K562 (cell line): ENCODE results near the gene CD70. TPM values are rescaled to one million over a fixed set of nuclear protein-coding genes. Genes with fewer than 3 reads are reported as not detected.
"Not testable (repeated sequence)": the region's sequence is repeated elsewhere in the genome, so short reads cannot be mapped to it uniquely, and the experiment has no call there.

ENCODE experiments used
- ATAC-seq: fragments of 200-7000 bp; cut with Tn5 transposase; 3 replicates; pipeline ENCODE4 v1.9.1; 2020; ENCODE audit warnings: moderate library complexity
- BruUV-seq: library from RNA; stranded (reverse); fragments of 400-500 nt; replicated peaks from 2 replicates; lab custom pipeline; 2021; lab: Mats Ljungman, UMichigan
- CTCF ChIA-PET: fragments of 300-600 bp; formaldehyde crosslinking; extraction: SDS; loops from one replicate; lab custom pipeline; 2021; ENCODE audit warnings: low intra/inter-chr PET ratio; lab: Yijun Ruan, JAX
- POLR2A ChIA-PET: fragments of 300-600, 350-650 bp; sonication (Branson Sonifier 250); formaldehyde crosslinking; extraction: SDS; loops from one replicate; lab custom pipeline; 2021; ENCODE audit warnings: antibody characterized with exemption, inconsistent platforms; lab: Yijun Ruan, JAX
- DNase-seq, 4 experiments: peaks; one replicate each; pipeline versions ENCODE4 v3.0.0 to v3.0.0-alpha.2; 2011 to 2018; ENCODE audit warnings: low spot score in 3 of 4, mixed read lengths in 3 of 4; ENCODE audit errors: extremely low read depth in 1 of 4
- FAIRE-seq: peaks from 2 replicates; lab custom pipeline; 2011; peaks lifted over from hg19 to GRCh38; lab: Jason Lieb, UNC
- H2AFZ ChIP-seq: 2 replicates; pipeline ENCODE4 v1.6.0; 2011; ENCODE audit warnings: low read depth, low read length, control low read depth, inconsistent platforms
- H3K27ac ChIP-seq: fragments of 200-600 bp; 3 replicates; pipeline ENCODE4 v1.8.0; 2011; ENCODE audit warnings: low read depth, mild to moderate bottlenecking, control low read depth, inconsistent platforms, low read length, moderate library complexity, mixed read lengths; ENCODE audit errors: extremely low read depth
- H3K27me3 ChIP-seq, 2 experiments: fragments of 300-600 bp in 1 of 2; 2 replicates in 1 of 2; 3 replicates in 1 of 2; pipeline versions ENCODE4 v1.6.0 to v1.8.0; 2011; ENCODE audit warnings: inconsistent platforms in 2 of 2, low read length in 2 of 2, mild to moderate bottlenecking in 1 of 2, mixed read lengths in 1 of 2, moderate library complexity in 1 of 2; ENCODE audit not compliant: control insufficient read depth in 2 of 2, insufficient read depth in 2 of 2
- H3K36me3 ChIP-seq: fragments of 300-600 bp; 3 replicates; pipeline ENCODE4 v1.8.0; 2011; ENCODE audit warnings: mild to moderate bottlenecking, low read length, inconsistent platforms; ENCODE audit not compliant: control insufficient read depth, insufficient read depth
- H3K4me1 ChIP-seq, 2 experiments: fragments of 200-600 bp in 1 of 2; replicated peaks in 1 of 2; 2 replicates in 1 of 2; 3 replicates in 1 of 2; pipeline versions ENCODE4 v1.5.1 to v1.8.0; 2011; ENCODE audit warnings: inconsistent platforms in 2 of 2, low read length in 2 of 2, mild to moderate bottlenecking in 1 of 2, mixed read lengths in 1 of 2, moderate library complexity in 1 of 2; ENCODE audit not compliant: control insufficient read depth in 2 of 2, insufficient read depth in 2 of 2
- H3K4me2 ChIP-seq: 2 replicates; pipeline ENCODE4 v1.6.1; 2011; ENCODE audit warnings: low read length, control low read depth, inconsistent platforms, mixed read lengths; ENCODE audit not compliant: insufficient read depth
- H3K4me3 ChIP-seq: fragments of 200-600 bp; sonication (generic), shearing (Covaris generic); 2 replicates; pipeline ENCODE4 v1.5.1; 2016; ENCODE audit warnings: control low read depth, inconsistent platforms
- H3K79me2 ChIP-seq: fragments of 200-600 bp; 3 replicates; pipeline ENCODE4 v1.8.0; 2011; ENCODE audit warnings: low read length, inconsistent platforms; ENCODE audit not compliant: control insufficient read depth, insufficient read depth
- H3K9ac ChIP-seq, 2 experiments: 2 replicates each; pipeline versions ENCODE4 v1.6.0 to v1.6.1; 2011; ENCODE audit warnings: low read depth in 2 of 2, low read length in 2 of 2, control low read depth in 1 of 2, inconsistent platforms in 1 of 2, mild to moderate bottlenecking in 1 of 2, mixed read lengths in 1 of 2; ENCODE audit not compliant: insufficient read depth in 1 of 2
- H3K9me1 ChIP-seq: one replicate; pipeline ENCODE4 v1.6.0; 2011; ENCODE audit warnings: inconsistent platforms, mild to moderate bottlenecking, low read length, moderate library complexity; ENCODE audit not compliant: control insufficient read depth, insufficient read depth
- H3K9me3 ChIP-seq: replicated peaks from 2 replicates; pipeline ENCODE4 v1.5.1; 2011; ENCODE audit warnings: low read depth, low read length, inconsistent platforms; ENCODE audit not compliant: control insufficient read depth, insufficient read depth
- H4K20me1 ChIP-seq: replicated peaks from 2 replicates; pipeline ENCODE4 v1.6.1; 2011; ENCODE audit warnings: low read length, inconsistent platforms, mixed read lengths; ENCODE audit not compliant: control insufficient read depth, insufficient read depth
- BCOR ChIP-seq: fragments of 450-650 bp; IDR thresholded peaks from 2 replicates; pipeline ENCODE4 v1.6.1; 2016
- BHLHE40 ChIP-seq: IDR thresholded peaks from 2 replicates; pipeline ENCODE4 v1.6.1; 2011; ENCODE audit warnings: low read length, improper control_type of control experiment
- CC2D1A ChIP-seq: fragments of 450-650 bp; IDR thresholded peaks from 2 replicates; pipeline ENCODE4 v1.6.1; 2017; ENCODE audit warnings: mild to moderate bottlenecking
- CXXC5 ChIP-seq: fragments of 250-450 bp; sonication (Bioruptor Pico); IDR thresholded peaks from 2 replicates; pipeline ENCODE4 v1.8.0; 2022; ENCODE audit warnings: inconsistent platforms, mild to moderate bottlenecking, moderate library complexity
- MYNN ChIP-seq, 2 experiments: sonication (generic); formaldehyde crosslinking in 1 of 2; IDR thresholded peaks; 2 replicates each; pipeline versions ENCODE4 v1.5.0 to v1.6.1; 2016 to 2020; ENCODE audit warnings: antibody characterized with exemption in 1 of 2, missing genetic modification reagents in 1 of 2
- RCOR1 ChIP-seq, 2 experiments: IDR thresholded peaks; 2 replicates each; pipeline ENCODE4 v1.6.1; 2012; ENCODE audit warnings: low read depth in 2 of 2, low read length in 2 of 2, borderline replicate concordance in 1 of 2, improper control_type of control experiment in 1 of 2
- RFX1 ChIP-seq: fragments of 450-650 bp; IDR thresholded peaks from 2 replicates; pipeline ENCODE4 v1.6.1; 2016; ENCODE audit warnings: mild to moderate bottlenecking, moderate library complexity
- WGBS: fragments of 100-300 bp; shearing (Covaris generic); methylation state at CpG from one replicate; pipeline ENCODE4 v1.1.6; 2016; ENCODE audit warnings: low coverage, mixed read lengths; ENCODE audit not compliant: insufficient coverage; ENCODE audit errors: missing lambda C conversion rate; 5-methylcytosine and 5-hydroxymethylcytosine counted together
- in situ Hi-C: fragments of 300-500 bp; cut with MboI; formaldehyde crosslinking; loops from 4 replicates; pipeline ENCODE4 v1.15.0; 2018; ENCODE audit warnings: inconsistent platforms, mixed read lengths
- intact Hi-C: fragments of 100-400 bp; cut with micrococcal nuclease; formaldehyde crosslinking; loops from 2 replicates; pipeline ENCODE4 v1.14.2; 2022
- polyA plus RNA-seq, 8 experiments: library from polyadenylated mRNA; depleted of rRNA in 4 of 8; stranded (reverse) in 5 of 8; unstranded in 3 of 8; fragments of >200 nt; fragmentation: Nextera tagmentation in 2 of 8; fragmentation: Illumina TruSeq in 1 of 8; extraction: Ambion mirVana in 2 of 8; extraction: Trizol in 1 of 8; gene quantifications; 2 replicates each; pipeline versions ENCODE4 v1.2.1 to v1.2.3, GENCODE V29; 2011 to 2014; ENCODE audit warnings: inconsistent platforms in 1 of 8, missing spikeins in 1 of 8
- total RNA-seq, 7 experiments: library from RNA; depleted of rRNA in 6 of 7; stranded (reverse); fragments of >200 nt in 6 of 7; fragmentation: Illumina TruSeq in 2 of 7; extraction: Trizol in 2 of 7; gene quantifications; 2 replicates each; pipeline versions ENCODE4 v1.2.1 to v1.2.3, GENCODE V29; 2011 to 2021; ENCODE audit warnings: low replicate concordance in 1 of 7
- TF ChIP-seq, protein P1 (sequence below): fragments of 450-650 bp; formaldehyde crosslinking; IDR thresholded peaks from 2 replicates; pipeline ENCODE4 v1.4.0; 2020; ENCODE audit warnings: mild to moderate bottlenecking, moderate library complexity
- TF ChIP-seq, protein P2 (sequence below), 2 experiments: fragments of 450-650 bp; formaldehyde crosslinking in 1 of 2; IDR thresholded peaks; 2 replicates each; pipeline versions ENCODE4 v1.4.0 to v1.6.1; 2014 to 2020; ENCODE audit warnings: mild to moderate bottlenecking in 2 of 2, borderline replicate concordance in 1 of 2, low read depth in 1 of 2
- TF ChIP-seq, protein P3 (sequence below): sonication (generic); formaldehyde crosslinking; IDR thresholded peaks from 2 replicates; pipeline ENCODE4 v1.5.0; 2020; ENCODE audit warnings: missing genetic modification reagents

The CD70 gene
- total and polyA plus RNA-seq, 9 of the 15 experiments (the other 6 are each of a cell fraction or from before 2014, with no cell fraction given) = 0.06 to 0.58 (median 0.33) TPM; not detected in 4

DNA sequence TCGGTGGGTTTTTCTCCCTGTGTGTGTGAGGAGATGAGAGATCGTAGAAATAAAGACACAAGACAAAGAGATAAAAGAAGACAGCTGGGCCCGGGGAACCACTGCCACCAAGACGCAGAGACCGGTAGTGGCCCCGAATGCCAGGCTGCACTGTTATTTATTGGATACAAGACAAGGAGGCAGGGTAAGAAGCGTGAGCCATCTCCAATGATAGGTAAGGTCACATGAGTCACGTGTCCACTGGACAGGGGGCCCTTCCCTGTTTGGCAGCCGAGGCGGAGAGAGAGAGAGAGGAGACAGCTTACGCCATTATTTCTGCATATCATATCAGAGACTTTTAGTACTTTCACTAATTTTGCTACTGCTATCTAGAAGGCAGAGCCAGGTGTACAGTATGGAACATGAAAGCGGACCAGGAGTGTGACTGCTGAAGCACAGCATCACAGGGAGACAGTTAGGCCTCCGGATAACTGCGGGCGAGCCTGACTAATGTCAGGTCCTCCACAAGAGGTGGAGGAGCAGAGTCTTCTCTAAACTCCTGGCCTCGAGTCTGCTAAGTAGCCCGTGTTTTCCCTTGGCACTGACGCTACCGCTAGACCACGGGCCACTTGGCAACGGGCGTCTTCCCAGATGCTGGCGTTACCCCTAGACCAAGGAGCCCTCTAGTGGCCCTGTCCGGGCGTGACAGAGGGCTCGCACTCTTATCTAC lies 42.0 kb upstream of the CD70 start:
- ChIA-PET CTCF (interaction anchor here (0.6 to 3.5 kb wide), 7 partner anchors 80 to 319 kb away, joined by 3 to 23 read pairs (median 3); partner anchors contain the start of gene DENND1C), POLR2A (interaction anchor here (0.6 kb wide), 1 partner anchor 33 kb away, joined by 3 read pairs; no protein-coding TSS in a partner anchor)
- H3K4me1 ChIP-seq; H3K36me3 ChIP-seq; H3K27me3 ChIP-seq; H3K79me2 ChIP-seq; H3K4me3 ChIP-seq; H3K9me3 ChIP-seq; H4K20me1 ChIP-seq; BruUV-seq; H3K9me1 ChIP-seq; H3K27ac ChIP-seq; in situ Hi-C loops; TF ChIP-seq MYNN (CRISPR knock-in tag; IDR thresholded peaks at IDR 0.05): not testable (repeated sequence)
- H3K9ac ChIP-seq = peak overlapping the region in 1 of 2 experiments; percentile 55; a peak in 1 of 4 replicates
- ATAC-seq (peak; percentile 82), DNase-seq (peak in 1 of 4 experiments; percentile 83), FAIRE-seq (peak; percentile 88)
- intact Hi-C loops = loop anchor here (1.0 to 5.0 kb wide), 3 partner anchors 104 to 230 kb away; partner anchors contain the start of genes GPR108 and TRIP10
- peak overlapping the region; percentile 68 for H3K4me2 ChIP-seq
- H2AFZ ChIP-seq = peak overlapping the region; percentile 86
- 21% methylated on average over 26 of the region's 26 CpGs for WGBS
- TF ChIP-seq CC2D1A (peak; percentile 49; the same call in 1 of the 2 replicates), RCOR1 (IDR thresholded peaks at IDR 0.05; ENCODE audit: borderline replicate concordance in 1 of 2, low read depth in 2 of 2, low read length in 2 of 2) (peak in 1 of 2 experiments; percentile 8; a peak in 1 of 4 replicates), BHLHE40 (peak; percentile 38), CXXC5 (CRISPR knock-in tag) (peak; percentile 36), MYNN (IDR thresholded peaks at IDR 0.05) (0 out of 2 replicates have a peak, but pooled peaks have one; percentile 20), RFX1 (peak; percentile 37; the same call in 1 of the 2 replicates), BCOR (peak; percentile 44; the same call in 1 of the 2 replicates)
- TF ChIP-seq, protein P1, sequence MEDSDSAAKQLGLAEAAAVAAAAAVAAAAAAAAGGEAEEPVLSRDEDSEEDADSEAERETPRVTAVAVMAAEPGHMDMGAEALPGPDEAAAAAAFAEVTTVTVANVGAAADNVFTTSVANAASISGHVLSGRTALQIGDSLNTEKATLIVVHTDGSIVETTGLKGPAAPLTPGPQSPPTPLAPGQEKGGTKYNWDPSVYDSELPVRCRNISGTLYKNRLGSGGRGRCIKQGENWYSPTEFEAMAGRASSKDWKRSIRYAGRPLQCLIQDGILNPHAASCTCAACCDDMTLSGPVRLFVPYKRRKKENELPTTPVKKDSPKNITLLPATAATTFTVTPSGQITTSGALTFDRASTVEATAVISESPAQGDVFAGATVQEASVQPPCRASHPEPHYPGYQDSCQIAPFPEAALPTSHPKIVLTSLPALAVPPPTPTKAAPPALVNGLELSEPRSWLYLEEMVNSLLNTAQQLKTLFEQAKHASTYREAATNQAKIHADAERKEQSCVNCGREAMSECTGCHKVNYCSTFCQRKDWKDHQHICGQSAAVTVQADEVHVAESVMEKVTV = peak; percentile 74
- TF ChIP-seq, protein P2, sequence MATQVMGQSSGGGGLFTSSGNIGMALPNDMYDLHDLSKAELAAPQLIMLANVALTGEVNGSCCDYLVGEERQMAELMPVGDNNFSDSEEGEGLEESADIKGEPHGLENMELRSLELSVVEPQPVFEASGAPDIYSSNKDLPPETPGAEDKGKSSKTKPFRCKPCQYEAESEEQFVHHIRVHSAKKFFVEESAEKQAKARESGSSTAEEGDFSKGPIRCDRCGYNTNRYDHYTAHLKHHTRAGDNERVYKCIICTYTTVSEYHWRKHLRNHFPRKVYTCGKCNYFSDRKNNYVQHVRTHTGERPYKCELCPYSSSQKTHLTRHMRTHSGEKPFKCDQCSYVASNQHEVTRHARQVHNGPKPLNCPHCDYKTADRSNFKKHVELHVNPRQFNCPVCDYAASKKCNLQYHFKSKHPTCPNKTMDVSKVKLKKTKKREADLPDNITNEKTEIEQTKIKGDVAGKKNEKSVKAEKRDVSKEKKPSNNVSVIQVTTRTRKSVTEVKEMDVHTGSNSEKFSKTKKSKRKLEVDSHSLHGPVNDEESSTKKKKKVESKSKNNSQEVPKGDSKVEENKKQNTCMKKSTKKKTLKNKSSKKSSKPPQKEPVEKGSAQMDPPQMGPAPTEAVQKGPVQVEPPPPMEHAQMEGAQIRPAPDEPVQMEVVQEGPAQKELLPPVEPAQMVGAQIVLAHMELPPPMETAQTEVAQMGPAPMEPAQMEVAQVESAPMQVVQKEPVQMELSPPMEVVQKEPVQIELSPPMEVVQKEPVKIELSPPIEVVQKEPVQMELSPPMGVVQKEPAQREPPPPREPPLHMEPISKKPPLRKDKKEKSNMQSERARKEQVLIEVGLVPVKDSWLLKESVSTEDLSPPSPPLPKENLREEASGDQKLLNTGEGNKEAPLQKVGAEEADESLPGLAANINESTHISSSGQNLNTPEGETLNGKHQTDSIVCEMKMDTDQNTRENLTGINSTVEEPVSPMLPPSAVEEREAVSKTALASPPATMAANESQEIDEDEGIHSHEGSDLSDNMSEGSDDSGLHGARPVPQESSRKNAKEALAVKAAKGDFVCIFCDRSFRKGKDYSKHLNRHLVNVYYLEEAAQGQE (IDR thresholded peaks at IDR 0.05; ENCODE audit: borderline replicate concordance) = peak; percentile 86
- TF ChIP-seq, protein P2 (CRISPR knock-in tag; IDR thresholded peaks at IDR 0.05; ENCODE audit: low read depth) = not testable (repeated sequence)
- TF ChIP-seq, protein P3, sequence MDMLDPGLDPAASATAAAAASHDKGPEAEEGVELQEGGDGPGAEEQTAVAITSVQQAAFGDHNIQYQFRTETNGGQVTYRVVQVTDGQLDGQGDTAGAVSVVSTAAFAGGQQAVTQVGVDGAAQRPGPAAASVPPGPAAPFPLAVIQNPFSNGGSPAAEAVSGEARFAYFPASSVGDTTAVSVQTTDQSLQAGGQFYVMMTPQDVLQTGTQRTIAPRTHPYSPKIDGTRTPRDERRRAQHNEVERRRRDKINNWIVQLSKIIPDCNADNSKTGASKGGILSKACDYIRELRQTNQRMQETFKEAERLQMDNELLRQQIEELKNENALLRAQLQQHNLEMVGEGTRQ = peak; percentile 75
